ENCODE results near the gene TAS2R46. TPM values are rescaled to one million over a fixed set of nuclear protein-coding genes. Genes with fewer than 3 reads are reported as not detected.

TAS2R46 gene
- total and polyA plus RNA-seq, 2 of the 4 experiments (the other 2 are of a cell fraction) = 0.09 to 4.7 TPM

GRCh38 chr12:11023387-11023786, 38.7 kb downstream of the TAS2R46 start:
- DNase-seq (no peak), ATAC-seq (ENCODE audit: low read depth) (no peak)
- H2BK5ac ChIP-seq (ENCODE audit: low read depth, low read length, poor library complexity, severe bottlenecking) = no peak overlapping the region
- H3K4ac ChIP-seq (ENCODE audit: low read depth, low read length) = no peak overlapping the region
- H2BK20ac ChIP-seq (ENCODE audit: low read depth, low read length) = no peak overlapping the region
- H4K5ac ChIP-seq (ENCODE audit: low read depth, low read length) = no peak overlapping the region
- H3K9me1 ChIP-seq (ENCODE audit: insufficient read depth, low read length) = no peaks in the 10 kb centered on the region
- H2BK15ac ChIP-seq (ENCODE audit: low read depth, low read length) = no peak overlapping the region
- no peaks in the 10 kb centered on the region for H4K20me1 ChIP-seq (ENCODE audit: insufficient read depth, low read length)
- no peak for TF ChIP-seq RAD21 (IDR thresholded peaks at IDR 0.05; ENCODE audit: low read length)
- TF ChIP-seq FOS (IDR thresholded peaks at IDR 0.05; ENCODE audit: low read depth, low read length) = no peak
- no peaks in the 10 kb centered on the region for H3K4me1 ChIP-seq (ENCODE audit: control insufficient read depth, insufficient read depth, low read length)
- no peaks in the 10 kb centered on the region for H3K9me3 ChIP-seq (ENCODE audit: control insufficient read depth, insufficient read depth, low read length)
- no peak overlapping the region for H4K8ac ChIP-seq (ENCODE audit: low read depth in 2 of 2, low read length in 2 of 2)
- CTCF ChIA-PET = no interaction called here
- no TSS peak for BruUV-seq (replicated peaks)
- H4K91ac ChIP-seq (ENCODE audit: insufficient read depth, low read depth, low read length) = no peak overlapping the region
- peaks cover 7% of the 10 kb centered on the region for H3K36me3 ChIP-seq (ENCODE audit: control insufficient read depth, insufficient read depth, low read length)
- H3K9ac ChIP-seq (ENCODE audit: low read depth, low read length) = no peak overlapping the region
- no peak overlapping the region for H3K4me3 ChIP-seq (ENCODE audit: insufficient read depth, low read depth, low read length)
- no peak overlapping the region for H3K18ac ChIP-seq (ENCODE audit: low read depth, low read length)
- dilution Hi-C loops (cut with HindIII; ENCODE audit: low sequenced_read_pairs, unreplicated experiment) (no loop called here), in situ Hi-C loops (cut with MboI; ENCODE audit: low sequenced_read_pairs) (no loop called here), intact Hi-C loops (cut with micrococcal nuclease) (no loop called here)
- H2AFZ ChIP-seq (replicated peaks; ENCODE audit: low read length, poor library complexity) = no peak overlapping the region
- H3K14ac ChIP-seq (replicated peaks; ENCODE audit: low read depth, low read length) = no peak overlapping the region
- H3K23ac ChIP-seq (ENCODE audit: low read depth, low read length) = no peak overlapping the region
- no peak overlapping the region for H3K4me2 ChIP-seq (ENCODE audit: low read depth, low read length)
- no peak overlapping the region for H2AK5ac ChIP-seq (ENCODE audit: low read depth, low read length)
- no peak overlapping the region for H3K27ac ChIP-seq (ENCODE audit: insufficient read depth, low read length)
- no peak overlapping the region for H3K56ac ChIP-seq (ENCODE audit: extremely low read depth, insufficient read depth, low read length)
- WGBS, 2 experiments (ENCODE audit: extremely low coverage in 2 of 2, insufficient read length in 1 of 2) = no CpG with 5 or more reads among the region's 2 CpGs
- POLR2A ChIA-PET (ENCODE audit: unreplicated experiment) = no interaction called here
- no peaks in the 10 kb centered on the region for H3K27me3 ChIP-seq (ENCODE audit: control insufficient read depth, insufficient read depth, low read length)
- H2BK120ac ChIP-seq (ENCODE audit: low read depth, low read length) = no peak overlapping the region
- H3K79me1 ChIP-seq (ENCODE audit: low read depth in 1 of 2, low read length in 2 of 2) = peaks cover 3 to 9% of the 10 kb centered on the region in 2 experiments; a peak in 1 of 4 replicates
- no peak overlapping the region for H2AK9ac ChIP-seq (replicated peaks; ENCODE audit: low read depth, low read length, poor library complexity)

Measured in IMR-90 (cell line).